OCI-LY7 (cell line): Measurements from ENCODE around the gene CLEC16A.

Source experiments
- EZH2phosphoT487 ChIP-seq: fragments of 200-600 bp; sonication (generic); IDR thresholded peaks from 2 replicates; pipeline ENCODE4 v1.6.1; 2018; ENCODE audit warnings: low read depth, borderline replicate concordance, mild to moderate bottlenecking, mixed run types, antibody characterized with exemption, low read length, moderate library complexity, mixed read lengths
- TF ChIP-seq, protein P1 (sequence below): fragments of 200-600 bp; sonication (generic); conservative IDR thresholded peaks from 2 replicates; pipeline ENCODE4 v1.5.1; 2014; ENCODE audit warnings: mild to moderate bottlenecking, antibody characterized with exemption, low read length, moderate library complexity, mixed read lengths

DNA sequence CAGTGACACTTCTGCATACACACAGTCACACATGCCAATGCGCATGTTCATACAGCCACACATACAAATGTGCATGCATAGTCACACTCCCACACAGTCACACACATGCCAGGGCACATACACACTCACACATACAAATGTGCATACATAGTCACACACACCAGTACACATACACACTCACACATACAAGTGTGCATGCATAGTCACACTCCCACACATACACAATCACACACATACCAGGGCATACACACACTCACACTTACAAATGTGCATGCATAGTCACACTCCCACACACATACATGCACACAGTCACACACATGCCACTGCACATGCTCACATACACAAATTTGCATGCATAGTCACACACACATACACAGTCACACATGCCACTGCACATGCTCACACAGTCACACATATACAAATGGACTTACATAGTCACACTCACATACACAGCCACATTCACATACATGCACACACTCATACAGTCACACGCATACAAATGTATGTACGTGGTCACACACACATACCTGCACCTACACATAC, 227.5 kb downstream of the CLEC16A start:
- TF ChIP-seq, protein P1, sequence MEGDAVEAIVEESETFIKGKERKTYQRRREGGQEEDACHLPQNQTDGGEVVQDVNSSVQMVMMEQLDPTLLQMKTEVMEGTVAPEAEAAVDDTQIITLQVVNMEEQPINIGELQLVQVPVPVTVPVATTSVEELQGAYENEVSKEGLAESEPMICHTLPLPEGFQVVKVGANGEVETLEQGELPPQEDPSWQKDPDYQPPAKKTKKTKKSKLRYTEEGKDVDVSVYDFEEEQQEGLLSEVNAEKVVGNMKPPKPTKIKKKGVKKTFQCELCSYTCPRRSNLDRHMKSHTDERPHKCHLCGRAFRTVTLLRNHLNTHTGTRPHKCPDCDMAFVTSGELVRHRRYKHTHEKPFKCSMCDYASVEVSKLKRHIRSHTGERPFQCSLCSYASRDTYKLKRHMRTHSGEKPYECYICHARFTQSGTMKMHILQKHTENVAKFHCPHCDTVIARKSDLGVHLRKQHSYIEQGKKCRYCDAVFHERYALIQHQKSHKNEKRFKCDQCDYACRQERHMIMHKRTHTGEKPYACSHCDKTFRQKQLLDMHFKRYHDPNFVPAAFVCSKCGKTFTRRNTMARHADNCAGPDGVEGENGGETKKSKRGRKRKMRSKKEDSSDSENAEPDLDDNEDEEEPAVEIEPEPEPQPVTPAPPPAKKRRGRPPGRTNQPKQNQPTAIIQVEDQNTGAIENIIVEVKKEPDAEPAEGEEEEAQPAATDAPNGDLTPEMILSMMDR: no peak
- no peak for TF ChIP-seq EZH2phosphoT487
